HG02840 (cell line): ENCODE data around the gene NR2C2.
A peak's percentile ranks its signal among the peaks of the same experiment; 100 is the strongest.
"Not testable (repeated sequence)": the region's sequence is repeated elsewhere in the genome, so short reads cannot be mapped to it uniquely, and the experiment has no call there.

Experiments used
- ATAC-seq: cut with Tn5 transposase; IDR thresholded peaks from one replicate; pipeline ENCODE4 v1.9.1; 2021; ENCODE audit warnings: mild to moderate bottlenecking, moderate library complexity, moderate number of reproducible peaks; ENCODE audit not compliant: unreplicated experiment, low FRiP score

Gene NR2C2

DNA sequence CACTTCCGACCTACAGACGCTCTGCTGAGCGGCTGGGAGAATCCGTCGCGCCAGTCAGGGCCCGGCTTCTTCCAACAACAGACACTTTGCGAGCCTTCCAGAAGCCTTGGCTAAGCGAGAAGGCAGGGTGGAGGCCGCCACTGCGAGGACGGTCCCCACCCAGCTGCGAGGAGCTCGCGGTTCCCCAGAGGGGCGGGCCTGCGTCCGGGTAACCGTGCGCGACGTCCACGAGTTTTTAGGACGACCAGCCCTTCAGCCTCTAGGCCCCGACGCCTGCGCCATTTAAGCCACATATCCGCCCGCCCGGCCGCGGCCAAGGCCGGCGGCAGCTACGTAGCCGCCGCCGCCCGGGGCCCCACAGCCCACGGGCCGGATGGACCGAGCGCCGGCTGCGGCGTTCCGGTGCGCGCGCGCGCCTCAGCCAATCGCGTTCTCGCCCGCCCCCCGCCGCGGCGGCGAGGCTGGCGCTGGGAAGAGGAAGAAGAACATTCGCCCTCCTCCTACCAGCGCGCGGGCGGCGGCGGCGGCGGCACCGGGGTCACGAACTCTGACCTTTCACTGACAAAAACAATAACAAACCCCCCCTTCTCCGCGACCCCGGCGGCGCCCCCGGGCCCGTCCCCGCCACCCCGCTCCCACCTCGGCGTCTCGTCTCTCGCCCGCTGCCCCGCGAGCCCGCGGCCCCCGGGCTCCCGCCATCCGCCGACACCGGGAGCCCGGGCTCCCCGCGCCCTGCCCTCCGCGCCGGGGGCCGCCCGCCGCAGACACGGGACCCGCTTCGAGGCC, at the start of gene NR2C2:
Gene NR2C2 (plus strand): TSS at position 484 of the 786 bp plus-strand sequence. CDS start 56,332 bp downstream, outside the sequence.
- ATAC-seq, result peak; percentile 54

DNA sequence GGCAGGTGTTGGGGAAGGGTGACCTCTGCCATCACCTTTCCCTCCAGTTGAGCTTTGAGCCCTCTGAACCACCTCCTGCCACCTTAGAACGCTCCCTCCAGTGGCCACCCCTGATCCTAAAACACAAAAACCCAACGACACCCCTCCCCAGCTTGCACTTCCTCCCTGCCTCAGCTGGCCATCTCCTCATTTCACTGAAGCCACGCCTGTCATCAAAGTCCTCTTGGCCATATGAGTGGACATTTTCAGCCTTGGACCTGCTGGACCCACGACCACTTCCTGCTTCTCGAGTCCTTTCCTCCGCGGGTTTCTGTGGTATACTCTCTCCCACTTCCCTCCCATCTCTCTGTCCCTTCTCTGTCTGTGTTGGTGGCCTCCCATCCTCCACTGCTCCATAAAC, 48.5 kb upstream of the NR2C2 start:
- no peak for ATAC-seq

DNA sequence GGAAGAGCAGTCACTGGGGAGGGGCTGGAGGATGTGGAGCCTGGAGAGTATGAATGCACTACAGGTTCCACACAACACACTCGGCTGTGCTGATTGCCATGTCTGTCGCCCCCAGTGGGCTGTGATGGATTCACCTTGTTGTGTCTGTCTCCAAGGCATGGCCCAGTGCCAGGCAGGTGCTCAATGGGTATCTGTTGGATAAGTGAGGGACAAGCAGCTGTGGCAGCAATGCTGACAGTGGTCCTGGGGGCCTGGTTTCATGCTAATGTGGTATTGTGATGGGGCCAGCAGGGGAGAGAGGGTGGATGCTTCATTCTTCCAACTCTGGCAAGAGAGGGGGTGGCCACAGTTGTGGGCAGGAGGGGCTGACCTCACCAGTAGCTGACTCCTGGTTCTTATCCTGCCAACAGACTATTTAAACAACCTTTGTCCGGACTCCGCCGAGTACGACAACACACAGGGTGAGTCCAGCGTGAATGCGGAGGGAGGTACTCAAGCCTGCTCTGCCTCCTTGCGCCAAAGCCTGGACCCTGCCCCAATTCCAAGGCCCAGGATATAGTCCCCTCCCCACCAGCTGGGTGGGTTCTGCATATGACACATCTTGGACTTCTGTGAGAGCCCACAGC, 47.3 kb upstream of the NR2C2 start:
- ATAC-seq, result no peak

DNA sequence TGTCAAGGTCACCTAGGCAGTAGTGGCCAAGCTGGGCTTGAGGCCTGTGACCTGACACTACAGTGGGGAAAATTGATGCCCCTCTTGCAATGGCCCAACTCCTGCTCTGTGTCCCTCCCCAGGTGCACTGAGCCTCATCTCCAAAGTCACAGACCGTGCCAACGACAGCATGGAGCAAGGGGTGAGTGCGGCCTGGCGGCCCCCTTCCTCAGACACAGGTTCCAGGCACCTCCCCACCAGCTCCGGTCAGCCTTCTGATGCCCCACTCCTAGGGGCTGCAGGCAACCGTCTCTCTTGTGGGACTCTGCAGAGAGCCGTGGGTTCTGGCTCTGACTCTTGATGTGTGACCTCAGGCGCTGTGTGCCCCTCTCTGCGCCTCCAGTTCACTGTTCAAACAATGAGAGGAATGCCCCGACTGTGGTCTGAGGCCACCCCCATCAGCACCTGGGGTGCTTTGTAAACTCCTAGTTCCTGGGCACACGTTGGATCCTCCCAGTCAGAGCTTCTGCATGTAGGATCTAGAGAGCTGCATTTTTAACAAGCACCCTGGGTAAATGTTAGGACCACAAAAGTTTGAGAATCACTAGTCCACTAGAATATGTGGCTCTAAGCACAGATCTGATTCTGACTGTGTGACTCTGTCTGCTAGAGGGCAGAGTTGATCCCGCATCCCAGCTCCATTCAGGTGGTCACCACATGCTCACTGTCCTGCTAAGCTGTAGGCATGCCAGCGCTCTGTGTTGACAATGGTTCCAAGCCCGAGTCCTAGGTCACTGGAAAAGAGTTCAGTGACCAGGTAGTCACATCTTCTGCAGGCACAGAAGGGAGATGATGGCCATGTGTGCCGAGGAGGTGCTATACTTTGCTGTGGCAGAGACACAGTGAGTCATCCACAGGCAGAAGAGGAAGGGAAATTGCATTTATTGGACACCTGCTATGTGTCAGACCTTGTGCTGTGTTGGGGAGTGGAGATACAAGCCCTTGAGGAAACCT, 46.2 kb upstream of the NR2C2 start:
- no peak for ATAC-seq

DNA sequence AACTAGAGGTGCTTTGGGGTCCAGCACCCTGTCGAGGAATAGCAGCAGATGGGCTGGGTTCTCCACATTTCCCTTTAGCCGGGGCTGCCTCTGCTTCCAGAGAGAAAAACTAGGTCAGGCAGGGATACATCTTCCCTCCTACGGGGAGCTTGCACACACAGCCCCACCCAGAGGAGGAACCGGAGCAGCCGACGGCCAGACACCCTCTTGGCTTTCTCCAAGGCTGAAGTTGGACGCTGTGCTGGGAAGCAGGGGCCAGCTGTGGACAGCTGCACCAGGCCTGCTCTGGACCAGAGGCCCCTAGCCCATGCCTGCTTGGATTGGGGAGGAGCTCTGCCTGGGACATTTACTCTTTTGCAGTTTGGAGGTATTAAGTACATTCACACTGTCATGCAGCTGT, 44.7 kb upstream of the NR2C2 start:
- ATAC-seq, result no peak

DNA sequence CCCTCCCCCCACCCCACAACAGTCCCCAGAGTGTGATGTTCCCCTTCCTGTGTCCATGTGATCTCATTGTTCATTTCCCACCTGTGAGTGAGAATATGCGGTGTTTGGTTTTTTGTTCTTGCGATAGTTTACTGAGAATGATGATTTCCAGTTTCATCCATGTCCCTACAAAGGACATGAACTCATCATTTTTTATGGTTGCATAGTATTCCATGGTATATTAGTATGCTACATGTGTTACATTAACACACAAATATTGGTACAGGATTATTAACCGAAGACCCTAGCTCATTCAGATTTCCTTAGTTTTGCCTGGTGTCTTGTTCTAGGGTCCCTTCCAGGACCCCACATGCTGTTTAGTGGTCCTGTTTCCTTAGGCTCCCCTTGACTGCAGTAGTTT, 43.9 kb upstream of the NR2C2 start:
- not testable (repeated sequence) for ATAC-seq

DNA sequence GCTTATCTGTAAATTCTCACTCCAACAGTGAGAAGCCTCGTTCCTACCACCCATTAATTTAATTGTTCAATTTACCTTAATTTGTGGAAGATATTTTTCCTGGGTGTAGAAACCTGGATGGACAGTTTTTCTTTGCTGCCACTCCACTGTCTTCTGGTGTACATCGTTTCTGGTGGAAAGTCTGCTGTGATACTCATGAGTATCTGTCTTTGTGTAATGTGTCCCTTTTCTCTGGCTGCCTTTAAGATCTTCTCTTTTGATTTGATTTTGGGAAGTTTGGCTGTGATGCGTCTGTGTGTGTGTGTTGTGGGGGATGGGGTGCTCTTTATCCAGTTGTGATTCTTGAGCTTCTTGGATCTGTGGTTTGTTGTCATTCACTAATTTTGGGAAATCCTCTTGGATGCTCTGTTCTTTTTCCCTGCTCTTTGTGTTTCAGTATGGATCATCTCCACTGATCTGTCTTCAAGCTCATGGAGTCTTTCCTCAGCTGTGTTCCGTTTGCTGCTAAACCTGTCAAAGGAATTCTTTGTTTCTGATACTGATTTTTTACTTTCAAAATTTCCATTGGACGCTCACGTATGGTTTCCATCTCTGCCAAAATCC, 42.2 kb upstream of the NR2C2 start:
- no peak for ATAC-seq

DNA sequence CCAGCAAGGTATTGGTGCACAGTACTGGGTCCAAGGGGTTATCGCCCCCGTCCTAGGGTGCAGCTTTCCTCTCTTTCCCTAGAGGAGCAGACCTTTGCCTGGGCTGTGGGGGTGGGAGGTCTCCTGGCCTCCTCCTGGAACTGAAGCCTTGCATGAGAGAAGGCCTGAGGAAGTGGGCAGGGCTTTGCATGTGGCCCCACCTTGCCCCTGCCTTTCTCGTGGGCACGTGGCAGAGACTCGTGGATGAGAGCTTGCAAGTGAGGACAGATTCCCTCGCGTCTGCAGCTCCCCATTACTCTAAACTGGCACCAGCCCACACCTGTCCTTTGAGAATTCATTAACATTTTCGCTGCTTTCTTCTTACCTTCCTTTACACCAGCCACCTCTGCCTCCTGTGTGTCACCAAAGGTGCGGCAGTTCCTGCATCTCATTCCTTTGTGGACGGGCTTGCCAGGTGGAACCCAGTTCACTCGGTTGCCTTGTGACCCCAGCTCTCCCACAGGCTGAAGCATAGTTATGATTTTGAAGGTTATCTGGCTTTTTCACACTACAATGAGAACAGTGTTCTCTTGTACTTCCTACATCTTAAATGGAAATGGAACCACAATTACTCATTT, 40.9 kb upstream of the NR2C2 start:
- no peak for ATAC-seq

DNA sequence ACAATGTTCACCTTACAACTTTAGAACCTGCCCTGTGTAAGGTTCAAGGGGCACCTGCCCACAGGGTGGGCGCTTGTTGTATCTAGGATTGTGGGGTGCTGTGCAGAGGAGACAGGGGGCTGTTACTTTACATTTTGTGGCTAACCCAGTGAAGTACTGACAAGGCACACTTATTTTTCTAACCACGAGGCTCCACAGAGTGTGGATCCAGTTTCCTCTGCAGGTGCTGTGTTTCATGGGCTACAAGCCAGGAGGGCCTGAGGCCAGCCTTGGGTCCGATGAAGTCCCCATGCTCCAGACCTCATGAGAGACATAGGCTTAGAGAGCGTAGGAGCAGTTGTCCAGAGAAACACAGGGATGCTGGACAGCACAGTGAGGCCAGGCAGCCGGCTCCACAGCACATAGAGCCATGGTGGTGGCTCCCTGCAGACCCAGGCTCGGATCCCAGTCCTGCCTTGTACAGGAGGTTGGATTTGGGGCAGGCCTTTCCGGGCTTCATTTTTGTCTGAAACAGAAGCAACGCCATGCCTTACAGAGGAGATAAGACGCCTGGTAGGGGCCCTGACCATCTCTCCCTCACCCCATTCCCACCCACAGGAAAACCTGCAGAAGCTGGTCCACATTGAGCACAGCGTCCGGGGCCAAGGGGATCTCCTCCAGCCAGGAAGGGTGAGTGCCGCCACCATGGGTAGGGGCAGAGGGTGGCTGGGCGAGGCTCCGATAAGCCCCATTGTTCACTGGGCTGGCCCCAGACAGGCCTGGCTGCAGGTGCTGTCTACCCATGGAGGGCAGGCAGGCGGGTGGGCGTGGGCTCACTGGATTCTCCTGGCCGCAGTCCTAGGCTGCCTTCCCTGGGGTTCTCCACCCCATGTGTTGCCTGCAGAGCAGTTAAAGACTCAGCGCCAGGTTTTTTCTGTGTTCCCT, 40.1 kb upstream of the NR2C2 start:
- ATAC-seq, result no peak

DNA sequence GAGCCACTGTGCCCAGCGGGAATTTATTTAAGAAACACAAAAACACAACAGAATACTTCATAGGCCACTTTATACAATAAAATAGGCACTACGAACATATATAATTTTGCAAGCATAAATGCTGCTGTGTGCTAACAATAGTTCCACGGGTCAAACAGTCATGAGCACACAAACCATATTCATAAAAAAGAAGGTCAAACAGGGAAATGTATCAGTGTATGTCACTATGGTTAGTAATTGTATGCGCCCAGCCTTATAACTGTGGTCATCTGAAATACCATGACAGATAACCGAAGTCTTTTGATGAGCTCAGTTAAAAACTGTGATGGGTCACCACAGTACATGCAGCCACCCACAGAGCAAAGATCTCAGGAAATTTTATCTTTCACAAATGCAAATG, 38.1 kb upstream of the NR2C2 start:
- ATAC-seq, result no peak

DNA sequence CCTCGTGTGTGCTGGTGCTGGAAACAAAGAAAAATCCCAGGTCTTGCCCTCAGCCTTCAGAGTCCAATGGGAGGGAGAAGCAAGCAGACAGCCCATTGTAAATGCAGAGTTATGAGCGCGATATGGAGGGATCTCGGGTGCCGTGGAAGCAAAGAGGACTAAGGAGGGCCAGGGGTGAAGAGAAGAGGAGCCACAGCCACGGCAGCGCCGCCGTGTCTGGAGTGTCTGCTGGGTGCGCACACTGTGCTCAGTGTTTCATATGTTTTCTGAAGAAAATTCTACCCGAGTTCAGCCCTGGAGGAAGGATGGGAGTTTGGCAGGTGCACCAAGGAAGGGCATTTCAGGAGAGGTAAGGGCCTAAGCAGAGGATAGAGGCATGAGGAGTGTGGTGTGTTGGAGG, 35.7 kb upstream of the NR2C2 start:
- no peak for ATAC-seq

DNA sequence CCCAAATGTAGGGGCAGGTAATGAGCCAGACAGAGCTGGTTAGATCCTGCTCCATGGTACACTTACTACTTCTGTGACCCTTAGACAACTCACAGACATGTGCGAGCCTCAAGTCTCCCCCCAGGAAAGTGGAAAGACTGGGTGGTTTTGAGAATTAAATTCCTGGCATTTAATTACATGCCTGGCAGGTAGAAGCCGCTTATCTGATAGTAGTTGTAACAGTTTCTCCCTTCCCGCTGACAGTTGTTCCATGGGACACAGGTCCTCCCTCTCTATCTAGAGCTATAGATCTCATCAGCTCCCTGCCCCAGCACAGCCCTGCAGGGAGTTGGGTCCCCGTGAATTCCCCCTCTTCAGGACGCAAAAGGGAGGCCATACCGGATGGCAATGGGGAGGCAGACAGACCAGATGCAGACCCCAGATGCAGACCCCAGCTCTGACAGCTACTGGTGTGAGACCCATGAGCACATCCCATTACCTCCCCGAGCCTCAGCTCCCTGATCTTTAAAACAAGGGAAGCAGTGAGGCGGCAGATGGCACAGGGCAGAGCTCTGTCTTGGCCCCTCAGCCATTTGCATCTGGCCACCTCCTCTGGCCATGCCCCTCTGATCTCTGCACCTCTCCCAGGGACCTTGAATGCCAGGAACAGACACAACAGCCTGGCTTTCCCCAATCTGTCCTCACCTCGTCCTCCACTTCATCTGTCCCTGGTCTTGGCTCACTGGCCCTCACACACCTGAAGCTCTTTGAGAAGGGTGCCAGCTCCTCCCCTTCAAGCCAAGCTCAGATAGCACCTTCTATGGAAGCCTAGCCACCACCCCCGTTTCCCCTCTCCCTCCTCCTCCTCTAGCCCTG, 34.1 kb upstream of the NR2C2 start:
- ATAC-seq, result no peak

DNA sequence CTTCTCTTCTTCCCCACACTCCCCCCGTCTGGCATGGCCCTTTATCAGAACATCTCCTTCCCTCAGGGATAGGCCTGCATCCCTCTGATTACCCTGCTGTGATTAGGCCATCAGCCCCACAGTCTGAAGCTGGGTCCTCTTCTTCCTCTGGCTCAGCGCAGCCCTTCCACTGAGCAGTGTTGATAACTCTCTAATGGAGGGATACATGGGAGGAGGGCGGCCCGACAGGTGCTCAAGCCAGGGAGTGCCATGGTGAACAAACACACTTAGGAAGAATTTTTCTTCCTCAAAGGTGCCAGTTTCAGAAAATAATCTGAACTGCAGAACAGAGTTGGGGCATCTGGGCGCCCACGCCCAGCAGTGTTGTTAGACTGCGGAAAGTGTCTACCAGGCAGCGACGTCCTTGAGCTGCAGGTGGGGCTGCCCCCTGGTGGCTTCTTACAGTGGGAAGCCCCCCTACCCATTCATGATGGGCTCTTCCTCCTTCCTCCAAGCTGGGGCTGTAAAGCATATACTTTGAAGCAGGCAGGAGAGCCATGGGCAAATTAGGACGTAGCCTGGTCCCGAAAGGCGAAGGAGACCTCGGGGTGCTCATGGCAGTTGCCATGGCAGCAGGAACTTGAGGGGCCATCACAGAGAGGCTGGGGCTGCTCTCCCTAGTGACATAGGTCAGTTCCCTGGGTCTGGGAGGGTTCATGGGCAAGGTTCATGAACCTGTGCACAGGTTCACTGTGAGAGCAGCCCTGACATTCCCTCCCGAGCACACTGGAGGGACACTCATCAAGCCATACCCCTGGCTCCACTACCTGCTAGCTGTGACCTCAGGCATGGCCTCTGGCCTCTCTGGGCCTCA, 33.2 kb upstream of the NR2C2 start:
- no peak for ATAC-seq

DNA sequence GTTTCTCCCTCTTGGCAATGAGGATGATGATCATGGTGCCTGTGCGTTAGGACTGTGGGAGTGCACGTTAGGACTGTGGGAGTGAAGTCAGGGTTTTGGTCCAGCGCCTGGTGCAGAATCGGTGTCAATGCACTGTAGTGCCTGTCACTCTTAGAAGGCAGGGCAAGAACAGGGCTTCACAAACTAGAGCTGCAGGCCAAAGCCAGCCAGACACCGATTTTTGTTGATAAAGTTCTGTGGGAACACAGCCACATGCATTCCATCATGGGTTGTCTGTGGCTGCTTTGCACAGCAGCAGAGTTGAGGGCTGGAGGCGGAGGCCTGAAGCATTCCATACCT, 32.6 kb upstream of the NR2C2 start:
- no peak for ATAC-seq

DNA sequence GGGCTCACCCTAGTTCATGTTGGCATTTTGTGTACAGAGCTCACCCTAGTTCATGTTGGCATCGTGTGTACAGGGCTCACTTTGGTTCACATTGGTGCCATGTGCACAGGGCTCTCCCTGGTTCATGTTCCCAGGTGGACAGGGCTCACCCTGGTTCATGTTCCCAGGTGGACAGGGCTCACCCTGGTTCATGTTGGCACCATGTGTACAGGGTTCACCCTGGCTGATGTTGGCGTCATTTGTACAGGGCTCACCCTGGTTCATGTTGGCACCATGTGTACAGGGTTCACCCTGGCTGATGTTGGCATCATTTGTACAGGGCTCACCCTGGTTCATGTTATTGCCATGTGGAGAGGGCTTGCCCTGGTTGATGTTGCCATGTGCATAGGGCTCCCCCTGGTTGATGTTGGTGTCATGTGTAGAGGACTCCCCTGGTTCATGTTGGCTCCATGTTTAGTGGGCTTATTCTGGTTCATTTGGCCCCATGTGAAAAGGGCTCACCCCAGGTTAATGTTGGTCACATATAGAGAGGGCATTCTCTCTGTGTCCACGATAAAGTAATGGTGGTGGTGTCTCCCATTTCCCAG, 31.7 kb upstream of the NR2C2 start:
- no peak for ATAC-seq

DNA sequence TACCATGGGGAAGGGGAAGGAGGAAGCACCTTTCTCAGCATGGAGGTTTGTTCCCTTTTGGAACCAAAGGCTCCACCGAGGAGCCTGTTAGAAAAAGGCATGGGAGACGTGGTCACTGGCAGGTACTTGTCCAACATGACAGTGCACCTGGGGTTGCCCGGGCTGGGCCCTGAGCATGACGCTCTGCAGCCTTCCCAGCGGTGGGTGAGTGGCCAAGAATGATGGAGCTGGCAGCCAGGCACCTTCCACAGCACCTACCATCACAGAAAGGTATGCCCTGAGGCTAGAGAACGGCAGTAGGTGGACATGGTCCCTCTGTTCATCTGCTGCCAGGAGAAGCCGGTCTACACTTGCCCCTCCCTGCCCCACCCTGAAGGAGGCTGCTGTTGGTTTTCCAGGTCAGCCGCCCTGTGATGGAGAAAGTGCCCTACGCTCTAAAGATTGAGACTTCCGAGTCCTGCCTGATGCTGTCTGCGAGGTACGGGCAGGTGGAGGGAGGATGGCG, 29.0 kb upstream of the NR2C2 start:
- ATAC-seq, result no peak

DNA sequence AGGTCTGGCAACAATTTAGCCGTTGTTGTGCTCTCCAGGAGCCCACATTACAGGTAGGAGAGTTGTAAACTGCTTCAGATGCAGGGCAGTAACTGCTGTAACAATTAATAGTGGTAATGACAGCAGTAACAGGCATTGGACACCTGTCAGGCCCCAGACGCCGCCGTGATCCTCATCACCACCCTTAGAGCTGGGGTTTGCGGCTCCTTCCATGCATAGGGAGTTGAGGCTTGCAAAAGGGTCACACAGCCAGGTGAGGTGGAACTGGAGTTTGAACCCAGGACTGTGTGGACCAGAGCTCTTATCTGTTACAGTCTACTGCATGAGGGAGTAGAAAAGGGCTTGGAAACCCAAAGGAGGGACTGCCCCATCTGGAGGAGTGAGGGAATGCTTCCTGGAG, 26.8 kb upstream of the NR2C2 start:
- no peak for ATAC-seq
